Measurements from ENCODE around the gene SPP1.
A peak's percentile ranks its signal among the peaks of the same experiment; 100 is the strongest.
"Not testable (repeated sequence)": the region's sequence is repeated elsewhere in the genome, so short reads cannot be mapped to it uniquely, and the experiment has no call there.

SPP1 gene

GRCh38 chr4:87985887-87986200, 10.3 kb downstream of the SPP1 start:
- FAIRE-seq (no peak), DNase-seq (ENCODE audit: low spot score) (no peak)

- FAIRE-seq (no peak), DNase-seq (ENCODE audit: low spot score) (no peak)
Measured at GRCh38 chr4:87986508-87986907, 11.0 kb downstream of the SPP1 start.

- no peak for FAIRE-seq
- DNase-seq (ENCODE audit: low spot score): no peak
Measured at GRCh38 chr4:87989765-87990164, 14.3 kb downstream of the SPP1 start.

GRCh38 chr4:87995435-87995834, 19.9 kb downstream of the SPP1 start:
- no peak for FAIRE-seq

GRCh38 chr4:87999191-87999691, 23.7 kb downstream of the SPP1 start:
- not testable (repeated sequence) for DNase-seq (ENCODE audit: low spot score); FAIRE-seq

More at GRCh38 chr4:87995435-87995834, 19.9 kb downstream of the SPP1 start:
- no peak for DNase-seq (ENCODE audit: low spot score)

- no peak for DNase-seq (ENCODE audit: low spot score)
- FAIRE-seq: no peak
Measured at GRCh38 chr4:88001871-88002270, 26.4 kb downstream of the SPP1 start.

- no peak for FAIRE-seq
- no peak for DNase-seq (ENCODE audit: low spot score)
Measured at GRCh38 chr4:88002786-88003185, 27.3 kb downstream of the SPP1 start.

GRCh38 chr4:88003261-88003660, 27.7 kb downstream of the SPP1 start:
- no peak for FAIRE-seq
- DNase-seq (ENCODE audit: low spot score): no peak

GRCh38 chr4:88005076-88005475, 29.6 kb downstream of the SPP1 start:
- no peak for DNase-seq (ENCODE audit: low spot score)
- no peak for FAIRE-seq

GRCh38 chr4:88005946-88006345, 30.4 kb downstream of the SPP1 start:
- FAIRE-seq: no peak
- no peak for DNase-seq (ENCODE audit: low spot score)

GRCh38 chr4:88006956-88007303, 31.4 kb downstream of the SPP1 start:
- FAIRE-seq: no peak
- no peak for DNase-seq (ENCODE audit: low spot score)

GRCh38 chr4:88007304-88008121, 32.0 kb downstream of the SPP1 start, which contains the start of gene PKD2:
Gene PKD2, plus strand, starts transcription at chr4:88007635. Its CDS starts 99 bp downstream, at chr4:88007734.
- DNase-seq (ENCODE audit: low spot score) (peak; percentile 22), FAIRE-seq (no peak)

- DNase-seq (ENCODE audit: low spot score): peak; percentile 35
- FAIRE-seq: no peak
Measured at GRCh38 chr4:88008122-88008742, 32.7 kb downstream of the SPP1 start.

GRCh38 chr4:88008743-88009171, 33.2 kb downstream of the SPP1 start:
- DNase-seq (ENCODE audit: low spot score) (peak; percentile 11), FAIRE-seq (no peak)

- peak; percentile 20 for FAIRE-seq
- DNase-seq (ENCODE audit: low spot score): no peak
Measured at GRCh38 chr4:88009871-88010270, 34.4 kb downstream of the SPP1 start.

- no peak for FAIRE-seq
- DNase-seq (ENCODE audit: low spot score): no peak
Measured at GRCh38 chr4:88010966-88011365, 35.5 kb downstream of the SPP1 start.

GRCh38 chr4:88012647-88013046, 37.1 kb downstream of the SPP1 start:
- FAIRE-seq: no peak
- peak; percentile 6 for DNase-seq (ENCODE audit: low spot score)

GRCh38 chr4:88014386-88014905, 38.9 kb downstream of the SPP1 start:
- FAIRE-seq (no peak), DNase-seq (ENCODE audit: low spot score) (no peak)

GRCh38 chr4:88015659-88016295, 40.3 kb downstream of the SPP1 start:
- no peak for DNase-seq (ENCODE audit: low spot score)
- FAIRE-seq: peak; percentile 26

GRCh38 chr4:88017516-88018297, 42.2 kb downstream of the SPP1 start:
- DNase-seq (ENCODE audit: low spot score) (peak; percentile 88), FAIRE-seq (peak; percentile 96)

GRCh38 chr4:88018466-88018865, 43.0 kb downstream of the SPP1 start:
- peak; percentile 74 for FAIRE-seq
- peak; percentile 70 for DNase-seq (ENCODE audit: low spot score)
